Ramos (cell line): ENCODE results near the gene MRM2.

Source experiments
- in situ Hi-C: fragments of 300-500 bp; cut with MboI; formaldehyde crosslinking; loops from one replicate; pipeline ENCODE4 v1.14.3; 2022; ENCODE audit warnings: low sequenced_read_pairs; ENCODE audit not compliant: unreplicated experiment

Gene MRM2

GRCh38 chr7:2249744-2250323, 7.8 kb upstream of the MRM2 start:
- in situ Hi-C loops, result loop anchor here (5.0 kb wide), 1 partner anchor 97 kb away; no protein-coding TSS in a partner anchor

GRCh38 chr7:2248984-2249694, 7.1 kb upstream of the MRM2 start:
- in situ Hi-C loops, result loop anchor here (5.0 kb wide), 1 partner anchor 98 kb away; no protein-coding TSS in a partner anchor

GRCh38 chr7:2247141-2247995, 5.4 kb upstream of the MRM2 start:
- in situ Hi-C loops, result loop anchor here (5.0 kb wide), 1 partner anchor 100 kb away; no protein-coding TSS in a partner anchor

GRCh38 chr7:2245883-2246675, 4.1 kb upstream of the MRM2 start:
- in situ Hi-C loops, result loop anchor here (5.0 kb wide), 1 partner anchor 101 kb away; no protein-coding TSS in a partner anchor

- in situ Hi-C loops, result no loop called here
These were observed 2.5 kb upstream of the MRM2 start for GRCh38 chr7:2244404-2244995.

- in situ Hi-C loops, result no loop called here
These were observed 1.5 kb upstream of the MRM2 start for GRCh38 chr7:2243458-2243857.

- in situ Hi-C loops, result no loop called here
These were observed 780 bp upstream of the MRM2 start for GRCh38 chr7:2242541-2243429.

GRCh38 chr7:2239242-2239641, 2.8 kb downstream of the MRM2 start:
- in situ Hi-C loops, result no loop called here

- in situ Hi-C loops, result no loop called here
These were observed 4.8 kb downstream of the MRM2 start for GRCh38 chr7:2237109-2237602.

- in situ Hi-C loops, result no loop called here
These were observed 8.1 kb downstream of the MRM2 start for GRCh38 chr7:2233926-2234325.

- in situ Hi-C loops, result no loop called here
These were observed 9.1 kb downstream of the MRM2 start, which contains the start of gene MAD1L1 for GRCh38 chr7:2232766-2233520. Gene MAD1L1 (minus strand): TSS chr7:2232945. CDS start chr7:2230133, 2,812 bp downstream.

- in situ Hi-C loops, result no loop called here
These were observed 9.8 kb downstream of the MRM2 start for GRCh38 chr7:2231992-2232765.

- in situ Hi-C loops, result no loop called here
These were observed 11.1 kb downstream of the MRM2 start for GRCh38 chr7:2230882-2231281.

- in situ Hi-C loops, result no loop called here
These were observed 11.8 kb downstream of the MRM2 start for GRCh38 chr7:2230226-2230625.

- in situ Hi-C loops, result no loop called here
These were observed 12.5 kb downstream of the MRM2 start for GRCh38 chr7:2229467-2229866.

- in situ Hi-C loops, result no loop called here
These were observed 13.1 kb downstream of the MRM2 start for GRCh38 chr7:2228921-2229320.

- in situ Hi-C loops, result no loop called here
These were observed 14.3 kb downstream of the MRM2 start for GRCh38 chr7:2227699-2228098.
